ENCODE data around the gene HHIPL1. TPM values are rescaled to one million over a fixed set of nuclear protein-coding genes. Genes with fewer than 3 reads are reported as not detected.
A peak's percentile ranks its signal among the peaks of the same experiment; 100 is the strongest.

Gene HHIPL1
- total RNA-seq, 4 donors from 2014 or later, result 2.2 to 4.7 (median 3.6) TPM

DNA sequence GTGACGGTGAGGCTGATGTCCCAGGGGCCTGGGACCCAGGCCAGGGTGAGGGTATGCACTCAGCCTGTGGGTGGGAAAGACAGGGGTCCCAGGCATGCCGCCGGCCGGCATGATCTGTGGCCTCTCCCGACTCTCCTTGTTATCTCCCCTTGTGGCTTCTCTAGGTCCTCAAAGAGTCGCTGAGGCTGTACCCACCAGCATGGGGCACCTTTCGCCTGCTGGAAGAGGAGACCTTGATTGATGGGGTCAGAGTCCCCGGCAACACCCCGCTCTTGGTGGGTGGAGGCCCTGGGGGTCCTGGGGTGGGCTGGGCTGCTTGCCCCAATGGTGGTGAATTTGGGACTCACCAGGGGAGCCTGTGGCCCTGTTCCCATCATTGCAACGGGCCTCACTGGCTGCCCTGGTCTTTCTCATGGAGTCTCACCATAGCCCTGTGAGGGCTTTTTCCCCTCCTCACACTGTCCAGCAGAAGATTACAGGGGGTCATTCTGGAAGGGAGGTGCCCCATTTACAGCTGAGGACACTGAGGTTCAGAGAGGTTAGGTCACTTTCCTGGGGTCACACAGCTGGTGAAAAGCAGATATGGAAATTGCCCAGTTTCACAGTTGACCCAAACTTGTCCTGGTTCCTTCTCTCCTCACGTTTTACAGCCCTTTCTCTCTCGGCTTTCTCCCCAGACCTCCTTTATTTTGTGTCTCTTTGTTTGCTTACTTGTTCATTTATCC, 77.0 kb downstream of the HHIPL1 start:
- TF ChIP-seq, protein P1, sequence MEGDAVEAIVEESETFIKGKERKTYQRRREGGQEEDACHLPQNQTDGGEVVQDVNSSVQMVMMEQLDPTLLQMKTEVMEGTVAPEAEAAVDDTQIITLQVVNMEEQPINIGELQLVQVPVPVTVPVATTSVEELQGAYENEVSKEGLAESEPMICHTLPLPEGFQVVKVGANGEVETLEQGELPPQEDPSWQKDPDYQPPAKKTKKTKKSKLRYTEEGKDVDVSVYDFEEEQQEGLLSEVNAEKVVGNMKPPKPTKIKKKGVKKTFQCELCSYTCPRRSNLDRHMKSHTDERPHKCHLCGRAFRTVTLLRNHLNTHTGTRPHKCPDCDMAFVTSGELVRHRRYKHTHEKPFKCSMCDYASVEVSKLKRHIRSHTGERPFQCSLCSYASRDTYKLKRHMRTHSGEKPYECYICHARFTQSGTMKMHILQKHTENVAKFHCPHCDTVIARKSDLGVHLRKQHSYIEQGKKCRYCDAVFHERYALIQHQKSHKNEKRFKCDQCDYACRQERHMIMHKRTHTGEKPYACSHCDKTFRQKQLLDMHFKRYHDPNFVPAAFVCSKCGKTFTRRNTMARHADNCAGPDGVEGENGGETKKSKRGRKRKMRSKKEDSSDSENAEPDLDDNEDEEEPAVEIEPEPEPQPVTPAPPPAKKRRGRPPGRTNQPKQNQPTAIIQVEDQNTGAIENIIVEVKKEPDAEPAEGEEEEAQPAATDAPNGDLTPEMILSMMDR (IDR thresholded peaks at IDR 0.05), result no peak
- no peak for DNase-seq (ENCODE audit: low spot score)
- no peak for ATAC-seq (ENCODE audit: low FRiP score)

DNA sequence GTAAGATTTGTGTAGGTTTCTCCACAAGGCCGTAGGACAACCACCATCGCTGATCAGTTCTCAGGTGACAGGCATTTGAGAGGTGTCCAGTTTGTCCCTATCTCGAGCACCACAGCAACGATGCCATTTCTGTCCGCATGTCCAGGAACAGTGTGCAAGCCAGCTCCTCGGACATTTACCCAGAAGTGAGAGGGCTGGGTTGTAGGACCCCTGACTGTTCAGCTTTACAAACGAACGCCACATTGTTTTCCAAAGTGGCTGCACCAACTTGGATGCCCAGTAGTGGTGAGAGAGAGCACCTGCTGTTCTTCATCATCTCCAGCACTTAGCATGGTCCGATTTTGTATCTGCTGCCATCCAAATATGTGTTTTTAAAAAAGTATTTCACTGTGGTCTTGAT, 77.8 kb downstream of the HHIPL1 start:
- TF ChIP-seq, protein P1 (IDR thresholded peaks at IDR 0.05), result no peak
- no peak for ATAC-seq (ENCODE audit: low FRiP score)
- DNase-seq (ENCODE audit: low spot score), result no peak

DNA sequence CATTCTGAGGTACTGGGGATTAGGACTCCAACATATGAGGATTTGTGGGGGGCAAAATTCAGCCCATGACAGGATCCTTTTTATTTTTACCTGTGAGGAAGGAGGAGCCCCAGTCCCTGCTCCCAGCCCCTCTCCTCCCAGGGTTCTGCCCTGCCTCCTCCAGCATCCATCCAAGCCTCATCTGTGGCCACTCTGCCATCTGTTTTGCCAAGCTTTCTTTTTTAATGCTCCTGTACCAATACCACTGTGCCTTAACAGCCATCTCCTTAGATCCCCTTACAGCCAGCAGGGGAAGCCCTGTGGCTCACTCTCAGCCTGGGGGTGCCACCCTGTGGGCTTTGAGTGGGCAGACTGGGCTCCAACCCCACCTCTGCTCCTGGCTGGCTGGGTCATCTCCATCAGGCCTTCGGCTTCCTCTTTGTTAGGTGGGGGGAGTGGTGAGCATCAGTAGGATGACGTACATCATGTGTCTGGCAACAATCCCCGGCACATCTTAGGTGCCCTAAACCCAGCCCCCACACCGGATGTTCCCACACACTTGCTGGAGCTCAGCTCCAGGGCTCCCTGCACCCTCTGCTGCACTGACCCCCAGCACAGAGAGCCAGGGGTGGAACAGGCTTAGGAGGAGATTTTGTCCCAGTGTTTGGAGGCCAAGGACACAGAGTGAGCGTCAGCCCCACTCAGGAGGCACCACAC, 79.4 kb downstream of the HHIPL1 start:
- DNase-seq (ENCODE audit: low spot score), result peak; percentile 7
- TF ChIP-seq, protein P1 (IDR thresholded peaks at IDR 0.05), result no peak
- no peak for ATAC-seq (ENCODE audit: low FRiP score)

- peak; percentile 13 for DNase-seq (ENCODE audit: low spot score)
- ATAC-seq (ENCODE audit: low FRiP score), result no peak
- TF ChIP-seq, protein P1 (IDR thresholded peaks at IDR 0.05), result no peak
Observed at GRCh38 chr14:99724939-99725773, 80.2 kb downstream of the HHIPL1 start.

DNA sequence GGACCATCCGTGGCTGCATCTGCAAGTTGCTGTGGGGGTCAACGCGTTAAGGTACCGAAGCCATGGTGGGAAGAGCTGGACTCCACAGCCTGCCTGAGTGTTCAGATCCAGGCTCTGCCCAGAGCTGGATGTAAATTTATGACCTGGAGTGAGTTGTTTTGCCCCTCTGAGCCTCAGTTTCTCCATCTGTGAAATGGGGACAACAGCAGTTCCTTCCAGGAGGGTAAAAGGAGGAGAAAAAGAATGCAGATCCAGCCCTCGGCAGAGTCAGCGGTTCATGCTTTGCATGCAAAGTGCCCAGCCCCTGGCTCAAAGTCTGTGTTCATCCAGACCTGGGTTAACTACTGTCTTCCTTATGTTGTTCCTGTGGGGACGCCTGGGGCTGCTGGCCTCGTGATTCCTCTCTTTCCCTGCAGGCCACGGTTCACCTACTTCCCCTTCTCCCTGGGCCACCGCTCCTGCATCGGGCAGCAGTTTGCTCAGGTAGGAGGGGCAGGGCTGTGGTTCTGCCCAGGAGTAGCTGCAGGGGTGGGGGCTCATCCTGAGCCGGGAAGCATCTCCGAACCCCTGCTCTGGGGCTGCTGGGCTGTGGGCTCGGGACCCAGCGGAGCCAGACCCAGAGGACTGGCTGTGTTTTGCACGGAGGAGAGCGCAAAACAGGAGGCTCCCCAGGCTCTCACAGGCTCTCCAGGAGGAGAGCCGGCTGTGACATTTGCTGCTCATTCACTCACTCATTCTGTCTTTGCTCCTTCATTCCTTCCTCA, 81.0 kb downstream of the HHIPL1 start:
- ATAC-seq (ENCODE audit: low FRiP score) (no peak), DNase-seq (ENCODE audit: low spot score) (peak; percentile 19)
- TF ChIP-seq, protein P1 (IDR thresholded peaks at IDR 0.05), result no peak

- TF ChIP-seq, protein P1 (IDR thresholded peaks at IDR 0.05), result no peak
- ATAC-seq (ENCODE audit: low FRiP score) (no peak), DNase-seq (ENCODE audit: low spot score) (peak; percentile 10)
Observed at GRCh38 chr14:99726538-99727095, 81.7 kb downstream of the HHIPL1 start.
